Mucosa of descending colon (tissue), 3 donors: ENCODE measurements around the gene PPM1N. TPM values are rescaled to one million over a fixed set of nuclear protein-coding genes. Genes with fewer than 3 reads are reported as not detected.

ENCODE experiments used
- ATAC-seq: fragments of 200-7000 bp; cut with Tn5 transposase; one replicate; pipeline ENCODE4 v1.9.1; 2020; ENCODE audit warnings: mild to moderate bottlenecking, moderate library complexity
- DNase-seq, 3 donors: peaks; one replicate each; pipeline ENCODE4 v3.0.0-alpha.2; 2020
- H3K36me3 ChIP-seq: fragments of 200-600 bp; one replicate; pipeline ENCODE4 v1.8.0; 2021; ENCODE audit warnings: low read depth, mild to moderate bottlenecking
- H3K4me1 ChIP-seq: fragments of 200-600 bp; one replicate; pipeline ENCODE4 v1.8.0; 2021; ENCODE audit warnings: low read depth, mild to moderate bottlenecking
- H3K4me3 ChIP-seq: fragments of 200-600 bp; one replicate; pipeline ENCODE4 v1.8.0; 2021; ENCODE audit warnings: mild to moderate bottlenecking
- H3K9me3 ChIP-seq: fragments of 200-600 bp; one replicate; pipeline ENCODE4 v1.8.0; 2021; ENCODE audit warnings: mild to moderate bottlenecking
- CTCF ChIP-seq: fragments of 200-600 bp; IDR thresholded peaks from one replicate; pipeline ENCODE4 v1.8.0; 2022; ENCODE audit warnings: antibody characterized with exemption, mild to moderate bottlenecking
- intact Hi-C, 2 donors: fragments of 100-400 bp; cut with DNase I in 1 of 2; cut with micrococcal nuclease in 1 of 2; formaldehyde crosslinking; loops; one replicate each; pipeline versions ENCODE4 v1.11.0 to v1.11.1; 2022; cut with DNase I, micrococcal nuclease
- total RNA-seq, 3 donors: library from RNA; stranded (reverse); fragmentation: NEBNext Ultra II Directional in 2 of 3; extraction: Animal tissue kit (Norgen Biotek cat#: 25700) in 2 of 3; gene quantifications; one replicate each; pipeline versions ENCODE4 v1.2.1 to v1.2.4, GENCODE V29; 2021 to 2023
- donor health status: DM: no; HTN: no; CAD: no; lungs with moderate emphysema.
- donor health status: DM: no; HTN: no; CAD: no.
- donor health status: DM: no; HTN: yes; CAD: no.

PPM1N gene
- total RNA-seq, 3 donors from 2014 or later: 0.43 to 1.3 (median 0.87) TPM

GRCh38 chr19:45478454-45479238 lies 19.6 kb upstream of the PPM1N start:
- DNase-seq (peak; percentile 86 to 89 (median 89)), ATAC-seq (peak; percentile 93)
- H3K4me1 ChIP-seq: no peaks in the 10 kb centered on the region
- peak; percentile 95 for TF ChIP-seq CTCF
- no peak overlapping the region for H3K4me3 ChIP-seq
- H3K36me3 ChIP-seq: no peaks in the 10 kb centered on the region
- intact Hi-C loops: loop anchor here (2.0 kb wide), 1 partner anchor 40 kb away; no protein-coding TSS in a partner anchor
- H3K9me3 ChIP-seq: no peaks in the 10 kb centered on the region

GRCh38 chr19:45483033-45483432 lies 15.2 kb upstream of the PPM1N start:
- TF ChIP-seq CTCF: no peak
- Histone ChIP-seq H3K36me3 (no peaks in the 10 kb centered on the region), H3K4me3 (no peak overlapping the region), H3K4me1 (peaks cover 8% of the 10 kb centered on the region), H3K9me3 (no peaks in the 10 kb centered on the region)
- ATAC-seq (no peak), DNase-seq (no peak)
- intact Hi-C loops: no loop called here

GRCh38 chr19:45484273-45484945 lies 13.8 kb upstream of the PPM1N start:
- intact Hi-C loops: no loop called here
- ATAC-seq: no peak
- H3K9me3 ChIP-seq: no peaks in the 10 kb centered on the region
- DNase-seq: no peak
- no peak overlapping the region for H3K4me3 ChIP-seq
- no peak for TF ChIP-seq CTCF
- peaks cover 8% of the 10 kb centered on the region for H3K4me1 ChIP-seq
- no peaks in the 10 kb centered on the region for H3K36me3 ChIP-seq

GRCh38 chr19:45485305-45486077 lies 12.8 kb upstream of the PPM1N start:
- H3K4me1 ChIP-seq: peaks cover 8% of the 10 kb centered on the region
- peak overlapping the region; percentile 24 for H3K4me3 ChIP-seq
- intact Hi-C loops: no loop called here
- DNase-seq (peak; percentile 98 to 100 (median 99)), ATAC-seq (peak; percentile 100)
- TF ChIP-seq CTCF: peak; percentile 85
- H3K9me3 ChIP-seq: no peaks in the 10 kb centered on the region
- H3K36me3 ChIP-seq: no peaks in the 10 kb centered on the region

GRCh38 chr19:45488708-45489107 lies 9.5 kb upstream of the PPM1N start:
- ATAC-seq (no peak), DNase-seq (peak in 1 of 3 donors; percentile 41)
- H3K4me3 ChIP-seq: no peak overlapping the region
- no peaks in the 10 kb centered on the region for H3K36me3 ChIP-seq
- intact Hi-C loops: no loop called here
- peaks cover 15% of the 10 kb centered on the region for H3K4me1 ChIP-seq
- TF ChIP-seq CTCF: no peak
- no peaks in the 10 kb centered on the region for H3K9me3 ChIP-seq
